Mesenchymal stem cell (in vitro differentiated cells and primary cell): Measurements from ENCODE around the gene DCBLD2.

ENCODE experiments used
- DNase-seq: peaks from one replicate; pipeline ENCODE4 v3.0.0-alpha.2; 2013
- H2AFZ ChIP-seq: one replicate; pipeline ENCODE4 v1.6.1; 2013; ENCODE audit warnings: low read depth, mild to moderate bottlenecking, control low read depth, inconsistent platforms, low read length, moderate library complexity
- H2AK5ac ChIP-seq: 2 replicates; pipeline ENCODE4 v1.6.1; 2013; ENCODE audit warnings: low read length, moderate library complexity, mild to moderate bottlenecking, inconsistent platforms; ENCODE audit not compliant: severe bottlenecking
- H2BK120ac ChIP-seq: one replicate; pipeline ENCODE4 v1.6.1; 2013; ENCODE audit warnings: low read depth, mild to moderate bottlenecking, inconsistent platforms, low read length, moderate library complexity
- H2BK12ac ChIP-seq, 2 experiments: one replicate each; pipeline ENCODE4 v1.6.1; 2013; ENCODE audit warnings: inconsistent platforms in 2 of 2, low read length in 2 of 2, mild to moderate bottlenecking in 2 of 2, moderate library complexity in 2 of 2, control low read depth in 1 of 2
- H2BK15ac ChIP-seq: one replicate; pipeline ENCODE4 v1.6.1; 2013; ENCODE audit warnings: mild to moderate bottlenecking, low read depth, inconsistent platforms; ENCODE audit not compliant: poor library complexity, severe bottlenecking
- H2BK5ac ChIP-seq: 2 replicates; pipeline ENCODE4 v1.6.1; 2013; ENCODE audit warnings: low read depth, mild to moderate bottlenecking, low read length, control low read depth, inconsistent platforms; ENCODE audit not compliant: poor library complexity, severe bottlenecking
- H3K14ac ChIP-seq, 2 experiments: one replicate each; pipeline ENCODE4 v1.6.1; 2013; ENCODE audit warnings: inconsistent platforms in 2 of 2, low read length in 2 of 2, control low read depth in 1 of 2, mild to moderate bottlenecking in 1 of 2, moderate library complexity in 1 of 2
- H3K18ac ChIP-seq, 2 experiments: one replicate each; pipeline ENCODE4 v1.6.1; 2013; ENCODE audit warnings: inconsistent platforms in 2 of 2, low read length in 2 of 2, control low read depth in 1 of 2, low read depth in 1 of 2, mild to moderate bottlenecking in 1 of 2
- H3K23ac ChIP-seq, 2 experiments: one replicate each; pipeline ENCODE4 v1.6.1; 2013; ENCODE audit warnings: inconsistent platforms in 2 of 2, low read length in 2 of 2, mild to moderate bottlenecking in 2 of 2, moderate library complexity in 2 of 2, control low read depth in 1 of 2
- H3K27ac ChIP-seq: 2 replicates; pipeline ENCODE4 v1.5.1; 2013; ENCODE audit warnings: mild to moderate bottlenecking, moderate library complexity, low read length, control low read depth, inconsistent platforms; ENCODE audit not compliant: poor library complexity, severe bottlenecking
- H3K27me3 ChIP-seq, 2 experiments: 2 replicates each; pipeline versions ENCODE4 v1.6.1 to v1.7.0; 2013; ENCODE audit warnings: low read length in 2 of 2, mild to moderate bottlenecking in 2 of 2, moderate library complexity in 2 of 2, control low read depth in 1 of 2, inconsistent platforms in 1 of 2; ENCODE audit not compliant: control insufficient read depth in 1 of 2, insufficient read depth in 1 of 2
- H3K36me3 ChIP-seq, 2 experiments: 2 replicates each; pipeline versions ENCODE4 v1.6.1 to v1.7.0; 2013; ENCODE audit warnings: low read length in 2 of 2, control low read depth in 1 of 2, inconsistent platforms in 1 of 2, low read depth in 1 of 2, mild to moderate bottlenecking in 1 of 2; ENCODE audit not compliant: insufficient read depth in 2 of 2, control insufficient read depth in 1 of 2
- H3K4ac ChIP-seq, 2 experiments: one replicate each; pipeline ENCODE4 v1.6.1; 2013; ENCODE audit warnings: inconsistent platforms in 2 of 2, low read length in 2 of 2, mild to moderate bottlenecking in 2 of 2, moderate library complexity in 2 of 2, control low read depth in 1 of 2, low read depth in 1 of 2
- H3K4me1 ChIP-seq: 2 replicates; pipeline ENCODE4 v1.6.1; 2013; ENCODE audit warnings: low read depth, low read length, control low read depth; ENCODE audit not compliant: control insufficient read depth, insufficient read depth
- H3K4me2 ChIP-seq: 2 replicates; pipeline ENCODE4 v1.6.1; 2013; ENCODE audit warnings: low read length, mild to moderate bottlenecking, inconsistent platforms; ENCODE audit not compliant: poor library complexity, severe bottlenecking
- H3K4me3 ChIP-seq, 2 experiments: 2 replicates each; pipeline versions ENCODE4 v1.5.1 to v1.7.0; 2013; ENCODE audit warnings: low read length in 2 of 2, mild to moderate bottlenecking in 2 of 2, control low read depth in 1 of 2, low read depth in 1 of 2; ENCODE audit not compliant: insufficient read depth in 1 of 2
- H3K79me1 ChIP-seq: replicated peaks from 2 replicates; pipeline ENCODE4 v1.6.1; 2013; ENCODE audit warnings: mild to moderate bottlenecking, control low read depth, low read length, inconsistent platforms; ENCODE audit not compliant: poor library complexity, severe bottlenecking
- H3K9ac ChIP-seq: 2 replicates; pipeline ENCODE4 v1.7.0; 2013; ENCODE audit warnings: mild to moderate bottlenecking, low read length, moderate library complexity
- H3K9me3 ChIP-seq: 2 replicates; pipeline ENCODE4 v1.7.0; 2013; ENCODE audit warnings: mild to moderate bottlenecking, low read length; ENCODE audit not compliant: control insufficient read depth
- H4K8ac ChIP-seq: one replicate; pipeline ENCODE4 v1.6.1; 2013; ENCODE audit warnings: inconsistent platforms, mild to moderate bottlenecking, low read length, moderate library complexity
- H4K91ac ChIP-seq: one replicate; pipeline ENCODE4 v1.6.1; 2013; ENCODE audit warnings: mild to moderate bottlenecking, low read length, inconsistent platforms
- whole genome bisulfite sequencing: methylation state at CpG from one replicate; pipeline ENCODE4 v1.1.7; 2013; ENCODE audit warnings: mixed read lengths; 5-methylcytosine and 5-hydroxymethylcytosine counted together

The DCBLD2 gene

GRCh38 chr3:98930413-98930812 is 28.9 kb upstream of the DCBLD2 start:
- Histone ChIP-seq H2BK5ac (no peak overlapping the region), H2AFZ (no peak overlapping the region), H4K91ac (no peak overlapping the region), H3K36me3 (peaks cover 0 to 4% of the 10 kb centered on the region in 2 experiments), H3K14ac (no peak overlapping the region), H3K27ac (no peak overlapping the region), H3K4ac (no peak overlapping the region), H3K27me3 (no peaks in the 10 kb centered on the region), H2BK12ac (no peak overlapping the region), H3K9me3 (peaks cover 22% of the 10 kb centered on the region), H3K79me1 (no peaks in the 10 kb centered on the region), H2BK15ac (no peak overlapping the region), H3K4me2 (no peak overlapping the region), H3K18ac (no peak overlapping the region), H3K9ac (no peak overlapping the region), H4K8ac (no peak overlapping the region), H2AK5ac (no peak overlapping the region), H3K4me3 (no peak overlapping the region), H3K23ac (no peak overlapping the region), H3K4me1 (no peaks in the 10 kb centered on the region), H2BK120ac (no peak overlapping the region)
- DNase-seq = no peak

- DNase-seq = peak; percentile 15
- no peak overlapping the region for H3K23ac ChIP-seq
- H3K79me1 ChIP-seq = peaks cover 2% of the 10 kb centered on the region
Measured at GRCh38 chr3:98921957-98922356, 20.5 kb upstream of the DCBLD2 start.

DNA sequence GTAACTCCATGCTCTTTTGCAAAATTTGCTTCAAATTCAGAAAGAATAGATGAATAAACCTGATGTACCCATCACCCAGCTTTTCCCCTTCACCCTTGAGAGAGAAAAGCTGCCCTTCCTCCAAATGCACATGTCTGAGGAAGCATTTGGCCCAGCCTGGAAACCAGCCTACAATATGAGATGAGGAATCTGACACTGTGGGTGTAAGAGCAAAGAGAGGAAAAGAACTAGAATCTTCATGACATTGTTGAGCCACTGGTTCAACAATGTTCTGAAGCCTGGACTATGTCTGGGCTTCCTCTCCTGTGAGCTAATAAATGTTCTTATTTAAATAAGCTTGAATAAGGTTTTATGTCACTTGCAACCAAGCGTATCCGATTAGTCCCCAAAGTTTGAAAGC is 18.7 kb upstream of the DCBLD2 start:
- no peak for DNase-seq
- Histone ChIP-seq H2BK15ac (no peak overlapping the region), H3K9me3 (no peaks in the 10 kb centered on the region), H3K4me3 (no peak overlapping the region), H3K23ac (no peak overlapping the region), H3K27ac (no peak overlapping the region), H3K79me1 (peaks cover 2% of the 10 kb centered on the region), H3K18ac (no peak overlapping the region), H2BK120ac (no peak overlapping the region), H2BK12ac (no peak overlapping the region), H2AFZ (no peak overlapping the region), H3K36me3 (no peaks in the 10 kb centered on the region), H3K14ac (no peak overlapping the region), H3K4ac (no peak overlapping the region), H2BK5ac (no peak overlapping the region), H2AK5ac (peak overlapping the region; percentile 50), H4K8ac (no peak overlapping the region), H3K4me1 (peaks cover 4% of the 10 kb centered on the region), H3K27me3 (no peaks in the 10 kb centered on the region), H3K9ac (no peak overlapping the region), H3K4me2 (no peak overlapping the region), H4K91ac (no peak overlapping the region)
- 100% methylated on average over 2 of the region's 2 CpGs for WGBS

More at GRCh38 chr3:98921957-98922356, 20.5 kb upstream of the DCBLD2 start:
- no peak overlapping the region for H2AFZ ChIP-seq
- H3K9ac ChIP-seq = no peak overlapping the region
- no peak overlapping the region for H3K4me2 ChIP-seq
- H3K4me1 ChIP-seq = peaks cover 4% of the 10 kb centered on the region
- H3K27me3 ChIP-seq = no peaks in the 10 kb centered on the region
- peak overlapping the region; percentile 91 for H2AK5ac ChIP-seq
- no peak overlapping the region for H3K4me3 ChIP-seq
- no peak overlapping the region for H4K91ac ChIP-seq
- H3K36me3 ChIP-seq = no peaks in the 10 kb centered on the region
- H3K9me3 ChIP-seq = no peaks in the 10 kb centered on the region
- WGBS = 78% methylated on average over 2 of the region's 2 CpGs
- H3K18ac ChIP-seq = no peak overlapping the region
- H2BK15ac ChIP-seq = no peak overlapping the region
- H2BK12ac ChIP-seq = no peak overlapping the region
- H2BK120ac ChIP-seq = no peak overlapping the region
- H2BK5ac ChIP-seq = no peak overlapping the region
- no peak overlapping the region for H3K27ac ChIP-seq
- H4K8ac ChIP-seq = no peak overlapping the region
- H3K14ac ChIP-seq = no peak overlapping the region
- H3K4ac ChIP-seq = no peak overlapping the region

GRCh38 chr3:98918586-98918985 is 17.1 kb upstream of the DCBLD2 start:
- H3K18ac ChIP-seq = no peak overlapping the region
- H2AK5ac ChIP-seq = no peak overlapping the region
- no peak overlapping the region for H3K4ac ChIP-seq
- peak overlapping the region; percentile 6 for H3K9ac ChIP-seq
- H3K27me3 ChIP-seq = no peaks in the 10 kb centered on the region
- no peak overlapping the region for H3K4me2 ChIP-seq
- H3K14ac ChIP-seq = no peak overlapping the region
- H4K91ac ChIP-seq = no peak overlapping the region
- peak; percentile 18 for DNase-seq
- peaks cover 2% of the 10 kb centered on the region for H3K79me1 ChIP-seq
- H3K4me3 ChIP-seq = no peak overlapping the region
- H3K27ac ChIP-seq = no peak overlapping the region
- no peak overlapping the region for H3K23ac ChIP-seq
- peaks cover 4% of the 10 kb centered on the region for H3K4me1 ChIP-seq
- no peak overlapping the region for H2BK12ac ChIP-seq
- no peak overlapping the region for H2BK15ac ChIP-seq
- H2BK5ac ChIP-seq = no peak overlapping the region
- no peaks in the 10 kb centered on the region for H3K36me3 ChIP-seq
- H2AFZ ChIP-seq = no peak overlapping the region
- no peak overlapping the region for H2BK120ac ChIP-seq
- H4K8ac ChIP-seq = no peak overlapping the region
- no peaks in the 10 kb centered on the region for H3K9me3 ChIP-seq
